CD4-positive, CD25-positive, alpha-beta regulatory T cell (primary cell): Measurements from ENCODE around the gene TMEM41A. TPM values are rescaled to one million over a fixed set of nuclear protein-coding genes. Genes with fewer than 3 reads are reported as not detected.
"Not testable (repeated sequence)": the region's sequence is repeated elsewhere in the genome, so short reads cannot be mapped to it uniquely, and the experiment has no call there.

Experiments used
- ATAC-seq, 2 donors: fragments of 150-1000 bp; cut with Tn5 transposase; one replicate each; pipeline ENCODE4 v1.10.0; 2021; ENCODE audit warnings: low read depth in 2 of 2, moderate number of reproducible peaks in 2 of 2, moderate library complexity in 1 of 2
- DNase-seq, 3 donors: peaks; one replicate each; pipeline versions ENCODE4 v3.0.0 to v3.0.0-alpha.2; 2012 to 2022; ENCODE audit warnings: mixed read lengths in 1 of 3
- H3K27ac ChIP-seq: one replicate; pipeline ENCODE4 v1.7.0; 2013; ENCODE audit warnings: mild to moderate bottlenecking, low read length; ENCODE audit not compliant: insufficient read depth, poor library complexity, severe bottlenecking
- H3K27me3 ChIP-seq: one replicate; pipeline ENCODE4 v1.7.0; 2013; ENCODE audit warnings: low read length; ENCODE audit not compliant: control insufficient read depth, insufficient read depth
- H3K36me3 ChIP-seq: one replicate; pipeline ENCODE4 v1.7.0; 2013; ENCODE audit warnings: mild to moderate bottlenecking, low read length, moderate library complexity; ENCODE audit not compliant: control insufficient read depth, insufficient read depth
- H3K4me1 ChIP-seq: 2 replicates; pipeline ENCODE4 v1.7.0; 2013; ENCODE audit warnings: mild to moderate bottlenecking, low read length; ENCODE audit not compliant: insufficient read depth, control insufficient read depth, poor library complexity, severe bottlenecking
- H3K4me3 ChIP-seq: one replicate; pipeline ENCODE4 v1.7.0; 2013; ENCODE audit warnings: low read depth, mild to moderate bottlenecking, low read length, moderate library complexity
- H3K9me3 ChIP-seq, 2 experiments: 1 replicate in 1 of 2; 2 replicates in 1 of 2; pipeline ENCODE4 v1.7.0; 2013; ENCODE audit warnings: low read length in 2 of 2, mild to moderate bottlenecking in 1 of 2, moderate library complexity in 1 of 2; ENCODE audit not compliant: control insufficient read depth in 2 of 2
- H3K27ac Mint-ChIP-seq, 3 donors: one replicate each; pipeline ENCODE4 v1.8.0; 2020 to 2022; ENCODE audit warnings: mild to moderate bottlenecking in 3 of 3, mixed read lengths in 3 of 3, moderate library complexity in 2 of 3
- H3K27me3 Mint-ChIP-seq: one replicate; pipeline ENCODE4 v1.8.0; 2022; ENCODE audit warnings: mild to moderate bottlenecking, mixed read lengths
- H3K36me3 Mint-ChIP-seq: one replicate; pipeline ENCODE4 v1.8.0; 2020; ENCODE audit warnings: mixed read lengths
- H3K4me1 Mint-ChIP-seq, 4 donors: one replicate each; pipeline ENCODE4 v1.8.0; 2020 to 2022; ENCODE audit warnings: mixed read lengths in 4 of 4, mild to moderate bottlenecking in 1 of 4
- H3K4me3 Mint-ChIP-seq, 4 donors: one replicate each; pipeline ENCODE4 v1.8.0; 2020 to 2022; ENCODE audit warnings: mild to moderate bottlenecking in 4 of 4, mixed read lengths in 4 of 4, moderate library complexity in 3 of 4
- H3K9me3 Mint-ChIP-seq, 7 donors: one replicate each; pipeline ENCODE4 v1.8.0; 2020 to 2022; ENCODE audit warnings: mixed read lengths in 7 of 7, mild to moderate bottlenecking in 3 of 7, moderate library complexity in 2 of 7
- polyA plus RNA-seq, 4 donors: library from polyadenylated mRNA; unstranded; fragments of 300-500 nt; fragmentation: Illumina TruSeq; gene quantifications; one replicate each; pipeline ENCODE4 v1.2.3, GENCODE V29; 2021
- total RNA-seq: library from RNA; stranded (reverse); gene quantifications from one replicate; pipeline ENCODE4 v1.2.3, GENCODE V29; 2022

The TMEM41A gene
- total and polyA plus RNA-seq, 5 donors from 2014 or later, result 18.6 to 42.8 (median 22.0) TPM

DNA sequence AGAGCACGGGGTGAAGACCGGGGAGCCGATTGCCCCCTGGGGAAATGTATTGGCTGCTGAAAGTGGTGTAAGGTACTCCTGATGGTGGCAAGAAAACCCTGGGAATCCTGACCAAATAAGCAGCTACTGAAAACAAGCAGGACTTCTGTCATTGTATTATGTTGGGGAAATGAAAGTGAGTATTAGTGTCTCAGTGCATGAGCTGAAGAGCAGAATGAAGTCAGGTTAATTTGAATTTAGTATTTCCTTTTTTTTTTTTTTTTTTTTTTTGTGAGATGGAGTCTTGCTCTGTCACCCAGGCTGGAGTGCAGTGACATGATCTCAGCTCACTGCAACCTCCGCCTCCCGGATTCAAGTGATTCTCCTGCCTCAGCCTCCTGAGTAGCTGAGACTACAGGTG lies 32.7 kb downstream of the TMEM41A start:
- not testable (repeated sequence) for H3K36me3 Mint-ChIP-seq

DNA sequence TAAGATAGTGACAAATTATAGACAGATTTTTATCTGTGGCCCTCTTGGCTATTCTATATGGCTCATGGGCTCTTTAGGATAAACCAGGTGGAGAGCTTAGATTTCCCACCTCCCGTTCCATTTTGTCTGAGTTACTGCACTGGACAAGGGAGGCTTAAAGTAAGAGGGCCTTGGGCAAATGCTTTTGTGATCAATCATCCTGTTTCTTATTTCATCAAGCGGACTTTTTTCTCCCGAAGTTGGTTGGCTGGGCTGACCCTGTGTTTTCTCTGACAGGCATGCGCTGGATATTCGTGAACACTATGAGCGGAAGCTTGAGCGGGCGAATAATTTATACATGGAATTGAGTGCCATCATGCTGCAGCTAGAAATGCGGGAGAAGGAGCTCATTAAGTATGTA lies 33.4 kb downstream of the TMEM41A start:
- Mint-ChIP-seq H3K36me3 (no peaks in the 10 kb centered on the region), H3K27me3 (peaks cover 5% of the 10 kb centered on the region)
- no peak for DNase-seq

More for the DNA sequence above, 32.7 kb downstream of the TMEM41A start:
- H3K9me3 ChIP-seq, H3K4me3 Mint-ChIP-seq, H3K27me3 Mint-ChIP-seq, H3K27me3 ChIP-seq, H3K4me1 Mint-ChIP-seq, H3K36me3 ChIP-seq, H3K4me1 ChIP-seq, H3K27ac ChIP-seq, ATAC-seq, H3K27ac Mint-ChIP-seq, DNase-seq, H3K4me3 ChIP-seq, H3K9me3 Mint-ChIP-seq: not testable (repeated sequence)

DNA sequence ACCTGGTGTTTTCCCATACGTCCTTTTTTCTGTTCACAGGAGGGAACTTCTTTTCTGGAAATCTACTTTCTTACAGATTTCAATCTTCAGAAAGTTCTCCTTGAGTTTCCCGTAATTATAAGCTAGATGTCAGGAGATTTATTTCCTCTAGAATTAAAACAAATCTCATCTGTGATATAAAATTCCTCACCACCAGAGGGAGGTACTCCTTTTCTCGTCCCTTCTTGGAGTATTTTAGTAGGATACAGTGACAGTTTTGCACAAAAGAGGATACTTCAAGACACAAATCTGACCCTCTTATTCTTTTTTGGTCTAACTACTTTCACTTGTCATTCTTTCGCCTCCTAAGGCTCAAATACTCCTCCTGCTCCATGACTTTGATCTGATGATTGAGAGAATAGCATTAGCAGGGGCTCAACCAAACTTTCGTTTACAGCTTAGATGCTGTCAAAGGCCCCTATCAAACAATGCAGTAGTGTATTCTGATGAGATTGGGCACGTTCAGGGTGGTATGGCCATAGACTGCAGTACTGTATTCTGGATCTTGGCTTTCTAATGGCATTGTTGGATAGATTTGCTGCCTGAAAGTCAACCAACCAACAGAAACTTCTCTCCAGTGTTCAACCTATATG lies 38.0 kb downstream of the TMEM41A start:
- peak in 1 of 3 donors; percentile 26 for DNase-seq

More for the DNA sequence above, 33.4 kb downstream of the TMEM41A start:
- Histone ChIP-seq H3K36me3 (no peaks in the 10 kb centered on the region), H3K27ac (no peak overlapping the region), H3K4me1 (no peaks in the 10 kb centered on the region), H3K4me3 (no peak overlapping the region), H3K9me3 (no peaks in the 10 kb centered on the region), H3K27me3 (no peaks in the 10 kb centered on the region)
- Mint-ChIP-seq H3K27ac (no peak overlapping the region), H3K4me1 (no peaks in the 10 kb centered on the region), H3K9me3 (no peaks in the 10 kb centered on the region), H3K4me3 (no peak overlapping the region)
- ATAC-seq, result no peak

DNA sequence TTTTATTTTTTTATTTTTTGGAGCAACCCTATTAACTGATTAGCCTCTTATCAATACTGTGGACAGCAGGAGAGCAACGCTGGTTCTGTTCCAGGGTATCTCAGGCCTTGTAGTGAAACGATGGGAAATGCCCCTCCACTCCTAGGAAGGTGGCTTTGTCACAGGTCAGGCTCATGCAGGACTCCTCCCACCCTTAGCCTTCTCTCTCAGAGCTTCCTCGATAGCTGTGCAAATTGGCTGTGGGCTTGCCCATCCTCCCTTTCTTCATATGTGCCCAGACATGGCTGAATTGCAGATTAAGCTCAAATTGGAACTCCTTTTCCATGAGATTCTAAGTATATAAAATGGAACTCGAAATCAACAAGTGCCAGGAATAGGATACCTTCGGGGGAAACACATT lies 38.5 kb downstream of the TMEM41A start:
- H3K4me3 ChIP-seq, result no peak overlapping the region
- H3K27ac ChIP-seq, result no peak overlapping the region
- Mint-ChIP-seq H3K4me1 (no peaks in the 10 kb centered on the region), H3K4me3 (no peak overlapping the region), H3K9me3 (no peaks in the 10 kb centered on the region), H3K36me3 (no peaks in the 10 kb centered on the region), H3K27ac (no peak overlapping the region), H3K27me3 (peaks cover 5% of the 10 kb centered on the region)
- H3K9me3 ChIP-seq, result no peaks in the 10 kb centered on the region
- ATAC-seq (no peak), DNase-seq (no peak)
- no peaks in the 10 kb centered on the region for H3K4me1 ChIP-seq
- no peaks in the 10 kb centered on the region for H3K27me3 ChIP-seq
- H3K36me3 ChIP-seq, result no peaks in the 10 kb centered on the region

More for the DNA sequence above, 38.0 kb downstream of the TMEM41A start:
- no peak overlapping the region for H3K4me3 Mint-ChIP-seq
- H3K27ac ChIP-seq, result no peak overlapping the region
- no peaks in the 10 kb centered on the region for H3K27me3 ChIP-seq
- ATAC-seq, result no peak
- no peaks in the 10 kb centered on the region for H3K9me3 Mint-ChIP-seq
- peaks cover 5% of the 10 kb centered on the region for H3K27me3 Mint-ChIP-seq
- no peaks in the 10 kb centered on the region for H3K9me3 ChIP-seq
- no peaks in the 10 kb centered on the region for H3K36me3 ChIP-seq
- no peak overlapping the region for H3K4me3 ChIP-seq
- H3K4me1 Mint-ChIP-seq, result no peaks in the 10 kb centered on the region
- no peak overlapping the region for H3K27ac Mint-ChIP-seq
- H3K36me3 Mint-ChIP-seq, result no peaks in the 10 kb centered on the region
- H3K4me1 ChIP-seq, result no peaks in the 10 kb centered on the region

DNA sequence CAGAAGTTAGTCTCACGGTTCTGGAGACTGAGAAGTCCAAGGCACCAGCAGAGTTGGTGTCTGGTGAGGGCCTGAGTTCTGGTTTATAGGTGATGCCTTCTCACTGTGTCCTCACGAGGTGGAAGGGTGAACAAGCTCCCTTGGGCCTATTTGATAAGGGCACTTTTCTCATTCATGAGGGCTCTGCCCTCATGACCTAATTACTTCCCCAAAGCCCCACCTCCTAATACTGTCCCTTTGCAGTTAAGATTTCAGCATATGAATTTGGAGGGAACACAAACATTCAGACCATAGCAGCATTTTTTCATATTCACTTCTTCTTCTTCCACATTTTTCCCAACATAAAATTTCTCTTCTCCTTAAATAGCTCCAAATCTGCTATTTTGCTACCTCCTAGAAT lies 41.5 kb downstream of the TMEM41A start:
- H3K9me3 Mint-ChIP-seq, result no peaks in the 10 kb centered on the region

DNA sequence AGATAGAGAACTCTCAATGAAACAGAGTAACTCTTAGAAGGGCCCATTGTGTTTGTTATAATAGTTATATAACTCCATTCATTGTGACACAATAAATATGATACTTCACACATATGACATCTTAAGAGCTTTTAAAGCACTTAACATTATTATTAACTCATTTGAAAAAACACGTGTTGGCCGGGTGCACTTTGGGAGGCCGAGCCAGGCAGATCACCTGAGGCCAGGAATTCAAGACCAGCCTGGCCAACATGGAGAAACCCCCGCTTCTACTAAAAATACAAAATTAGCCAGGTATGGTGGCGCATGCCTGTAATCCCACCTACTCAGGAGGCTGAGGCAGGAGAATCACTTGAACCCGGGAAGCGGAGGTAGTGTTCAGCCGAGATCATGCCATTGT lies 47.4 kb downstream of the TMEM41A start:
- not testable (repeated sequence) for H3K4me1 ChIP-seq

More for the DNA sequence above, 41.5 kb downstream of the TMEM41A start:
- no peaks in the 10 kb centered on the region for H3K36me3 Mint-ChIP-seq
- no peaks in the 10 kb centered on the region for H3K36me3 ChIP-seq
- H3K4me1 ChIP-seq, result no peaks in the 10 kb centered on the region
- no peaks in the 10 kb centered on the region for H3K27me3 ChIP-seq
- no peak overlapping the region for H3K4me3 ChIP-seq
- H3K9me3 ChIP-seq, result no peaks in the 10 kb centered on the region
- H3K4me3 Mint-ChIP-seq, result peak overlapping the region in 1 of 4 donors; percentile 21
- no peak for DNase-seq
- ATAC-seq, result no peak
- H3K4me1 Mint-ChIP-seq, result no peaks in the 10 kb centered on the region
- H3K27ac Mint-ChIP-seq, result no peak overlapping the region
- no peak overlapping the region for H3K27ac ChIP-seq
- H3K27me3 Mint-ChIP-seq, result no peaks in the 10 kb centered on the region

DNA sequence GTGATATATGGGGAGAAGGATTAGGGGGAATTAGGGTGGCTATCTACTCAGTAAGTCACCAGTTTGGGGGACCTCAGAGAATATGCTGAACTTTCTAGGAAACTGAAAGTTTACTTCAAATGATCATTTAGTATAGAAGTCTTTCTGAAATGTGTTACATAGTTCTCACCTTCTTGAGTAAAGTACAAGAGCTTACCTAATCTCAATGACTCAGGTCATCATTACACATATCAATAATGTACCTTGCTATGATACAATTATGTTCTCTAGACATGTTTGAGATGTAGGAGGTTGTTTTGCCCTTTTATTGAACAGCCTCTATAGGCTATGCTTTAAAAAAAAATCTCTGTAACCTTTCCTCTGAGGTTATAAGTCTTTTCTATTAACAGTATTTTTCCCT lies 50.7 kb downstream of the TMEM41A start:
- Mint-ChIP-seq H3K36me3 (no peaks in the 10 kb centered on the region), H3K27ac (no peak overlapping the region), H3K4me1 (no peaks in the 10 kb centered on the region), H3K4me3 (no peak overlapping the region), H3K27me3 (no peaks in the 10 kb centered on the region), H3K9me3 (no peaks in the 10 kb centered on the region)
- H3K9me3 ChIP-seq, result no peaks in the 10 kb centered on the region
- no peak overlapping the region for H3K4me3 ChIP-seq
- H3K36me3 ChIP-seq, result no peaks in the 10 kb centered on the region
- DNase-seq (no peak), ATAC-seq (no peak)
- H3K27me3 ChIP-seq, result no peaks in the 10 kb centered on the region
- H3K27ac ChIP-seq, result no peak overlapping the region
- no peaks in the 10 kb centered on the region for H3K4me1 ChIP-seq

More for the DNA sequence above, 47.4 kb downstream of the TMEM41A start:
- H3K4me1 Mint-ChIP-seq, DNase-seq, H3K27me3 Mint-ChIP-seq, H3K27me3 ChIP-seq, H3K27ac ChIP-seq, H3K4me3 ChIP-seq, H3K4me3 Mint-ChIP-seq, H3K36me3 ChIP-seq, H3K9me3 ChIP-seq, H3K27ac Mint-ChIP-seq, ATAC-seq, H3K9me3 Mint-ChIP-seq, H3K36me3 Mint-ChIP-seq: not testable (repeated sequence)

DNA sequence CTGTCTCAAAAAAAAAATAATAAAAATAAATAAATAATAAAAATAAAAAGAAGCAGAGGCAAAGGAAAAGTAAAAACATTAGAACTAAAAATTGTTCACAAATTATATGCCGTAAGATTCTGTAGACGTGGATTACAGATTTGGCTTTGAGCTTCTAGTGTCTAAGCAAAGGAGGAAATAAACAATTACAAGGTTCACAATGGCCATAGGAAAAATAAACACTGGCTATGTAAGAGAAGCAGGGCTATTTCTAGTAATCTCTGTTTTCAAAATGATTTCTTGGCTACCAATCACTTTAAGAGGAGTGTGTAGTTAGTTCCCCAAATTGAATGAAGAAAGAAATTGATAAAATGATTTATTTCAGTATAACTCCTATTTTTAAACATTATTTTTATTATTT lies 54.5 kb downstream of the TMEM41A start:
- Histone ChIP-seq H3K27me3 (no peaks in the 10 kb centered on the region), H3K27ac (no peak overlapping the region), H3K4me3 (no peak overlapping the region), H3K36me3 (no peaks in the 10 kb centered on the region), H3K9me3 (no peaks in the 10 kb centered on the region), H3K4me1 (no peaks in the 10 kb centered on the region)
- H3K4me1 Mint-ChIP-seq, result no peaks in the 10 kb centered on the region
- no peak for DNase-seq
- H3K9me3 Mint-ChIP-seq, result no peaks in the 10 kb centered on the region
- H3K4me3 Mint-ChIP-seq, result no peak overlapping the region
- no peak overlapping the region for H3K27ac Mint-ChIP-seq
- H3K36me3 Mint-ChIP-seq, result no peaks in the 10 kb centered on the region
- H3K27me3 Mint-ChIP-seq, result no peaks in the 10 kb centered on the region
- no peak for ATAC-seq
